Measurements from ENCODE around the gene RNASE8. TPM values are rescaled to one million over a fixed set of nuclear protein-coding genes. Genes with fewer than 3 reads are reported as not detected.

The RNASE8 gene
- total RNA-seq, 1 experiment from 2014 or later: not detected

DNA sequence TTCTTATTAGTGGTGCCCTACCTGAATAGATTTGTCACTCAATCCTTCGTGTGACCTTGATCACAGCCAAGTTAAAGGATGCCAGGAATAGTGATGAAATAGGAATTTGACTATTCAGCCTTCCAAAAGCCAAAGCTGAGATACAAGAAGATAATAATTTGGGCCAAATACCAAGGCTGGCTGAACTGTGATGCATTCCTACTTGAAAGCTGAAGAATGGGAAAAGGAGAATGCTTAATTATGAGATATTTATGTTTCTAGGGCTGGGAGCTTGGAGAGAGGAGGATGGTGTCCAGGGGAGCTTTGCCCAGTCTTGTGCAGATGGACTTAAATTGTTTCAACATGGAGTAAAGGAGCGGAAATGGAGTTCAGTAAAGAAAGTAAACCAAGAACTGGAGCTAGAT lies 10.2 kb upstream of the RNASE8 start:
- ChIA-PET POLR2A (no interaction called here), CTCF (interaction anchor here (1.1 kb wide), 1 partner anchor 32 kb away, joined by 4 read pairs; no protein-coding TSS in a partner anchor)
- BruUV-seq (replicated peaks): no TSS peak
- ATAC-seq (no peak), DNase-seq (ENCODE audit: low read depth, low spot score) (no peak)
- Histone ChIP-seq H3K9me3 (ENCODE audit: control insufficient read depth, insufficient read depth, low read depth, low read length) (no peaks in the 10 kb centered on the region), H3K36me3 (ENCODE audit: control insufficient read depth, insufficient read depth, low read length) (no peaks in the 10 kb centered on the region), H3K4me3 (ENCODE audit: low read depth in 2 of 2, low read length in 2 of 2) (no peak overlapping the region), H3K27me3 (ENCODE audit: control insufficient read depth, insufficient read depth, low read length) (peaks cover 2% of the 10 kb centered on the region; the same call in 1 of the 2 replicates), H3K4me1 (ENCODE audit: control insufficient read depth, insufficient read depth, low read length) (no peaks in the 10 kb centered on the region), H3K27ac (ENCODE audit: low read length) (no peak overlapping the region)
- TF ChIP-seq, protein P1, sequence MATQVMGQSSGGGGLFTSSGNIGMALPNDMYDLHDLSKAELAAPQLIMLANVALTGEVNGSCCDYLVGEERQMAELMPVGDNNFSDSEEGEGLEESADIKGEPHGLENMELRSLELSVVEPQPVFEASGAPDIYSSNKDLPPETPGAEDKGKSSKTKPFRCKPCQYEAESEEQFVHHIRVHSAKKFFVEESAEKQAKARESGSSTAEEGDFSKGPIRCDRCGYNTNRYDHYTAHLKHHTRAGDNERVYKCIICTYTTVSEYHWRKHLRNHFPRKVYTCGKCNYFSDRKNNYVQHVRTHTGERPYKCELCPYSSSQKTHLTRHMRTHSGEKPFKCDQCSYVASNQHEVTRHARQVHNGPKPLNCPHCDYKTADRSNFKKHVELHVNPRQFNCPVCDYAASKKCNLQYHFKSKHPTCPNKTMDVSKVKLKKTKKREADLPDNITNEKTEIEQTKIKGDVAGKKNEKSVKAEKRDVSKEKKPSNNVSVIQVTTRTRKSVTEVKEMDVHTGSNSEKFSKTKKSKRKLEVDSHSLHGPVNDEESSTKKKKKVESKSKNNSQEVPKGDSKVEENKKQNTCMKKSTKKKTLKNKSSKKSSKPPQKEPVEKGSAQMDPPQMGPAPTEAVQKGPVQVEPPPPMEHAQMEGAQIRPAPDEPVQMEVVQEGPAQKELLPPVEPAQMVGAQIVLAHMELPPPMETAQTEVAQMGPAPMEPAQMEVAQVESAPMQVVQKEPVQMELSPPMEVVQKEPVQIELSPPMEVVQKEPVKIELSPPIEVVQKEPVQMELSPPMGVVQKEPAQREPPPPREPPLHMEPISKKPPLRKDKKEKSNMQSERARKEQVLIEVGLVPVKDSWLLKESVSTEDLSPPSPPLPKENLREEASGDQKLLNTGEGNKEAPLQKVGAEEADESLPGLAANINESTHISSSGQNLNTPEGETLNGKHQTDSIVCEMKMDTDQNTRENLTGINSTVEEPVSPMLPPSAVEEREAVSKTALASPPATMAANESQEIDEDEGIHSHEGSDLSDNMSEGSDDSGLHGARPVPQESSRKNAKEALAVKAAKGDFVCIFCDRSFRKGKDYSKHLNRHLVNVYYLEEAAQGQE (IDR thresholded peaks at IDR 0.05; ENCODE audit: insufficient read depth in 1 of 2, low read depth in 2 of 2, low read length in 1 of 2): no peak
- no peak for TF ChIP-seq SIN3A (IDR thresholded peaks at IDR 0.05; ENCODE audit: borderline replicate concordance, insufficient read depth, low read depth, low read length)
- TF ChIP-seq, protein P2, sequence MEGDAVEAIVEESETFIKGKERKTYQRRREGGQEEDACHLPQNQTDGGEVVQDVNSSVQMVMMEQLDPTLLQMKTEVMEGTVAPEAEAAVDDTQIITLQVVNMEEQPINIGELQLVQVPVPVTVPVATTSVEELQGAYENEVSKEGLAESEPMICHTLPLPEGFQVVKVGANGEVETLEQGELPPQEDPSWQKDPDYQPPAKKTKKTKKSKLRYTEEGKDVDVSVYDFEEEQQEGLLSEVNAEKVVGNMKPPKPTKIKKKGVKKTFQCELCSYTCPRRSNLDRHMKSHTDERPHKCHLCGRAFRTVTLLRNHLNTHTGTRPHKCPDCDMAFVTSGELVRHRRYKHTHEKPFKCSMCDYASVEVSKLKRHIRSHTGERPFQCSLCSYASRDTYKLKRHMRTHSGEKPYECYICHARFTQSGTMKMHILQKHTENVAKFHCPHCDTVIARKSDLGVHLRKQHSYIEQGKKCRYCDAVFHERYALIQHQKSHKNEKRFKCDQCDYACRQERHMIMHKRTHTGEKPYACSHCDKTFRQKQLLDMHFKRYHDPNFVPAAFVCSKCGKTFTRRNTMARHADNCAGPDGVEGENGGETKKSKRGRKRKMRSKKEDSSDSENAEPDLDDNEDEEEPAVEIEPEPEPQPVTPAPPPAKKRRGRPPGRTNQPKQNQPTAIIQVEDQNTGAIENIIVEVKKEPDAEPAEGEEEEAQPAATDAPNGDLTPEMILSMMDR (IDR thresholded peaks at IDR 0.05): no peak
- no peak for TF ChIP-seq TCF7L2 (IDR thresholded peaks at IDR 0.05; ENCODE audit: low read depth, low read length)
- no peak for TF ChIP-seq POLR2AphosphoS5 (IDR thresholded peaks at IDR 0.05; ENCODE audit: low read depth, low read length)
- in situ Hi-C loops (cut with HindIII; ENCODE audit: low pct_unique_long_range_greater_than_20kb, low sequenced_read_pairs): no loop called here
- intact Hi-C loops (cut with micrococcal nuclease; ENCODE audit: unreplicated experiment): no loop called here

DNA sequence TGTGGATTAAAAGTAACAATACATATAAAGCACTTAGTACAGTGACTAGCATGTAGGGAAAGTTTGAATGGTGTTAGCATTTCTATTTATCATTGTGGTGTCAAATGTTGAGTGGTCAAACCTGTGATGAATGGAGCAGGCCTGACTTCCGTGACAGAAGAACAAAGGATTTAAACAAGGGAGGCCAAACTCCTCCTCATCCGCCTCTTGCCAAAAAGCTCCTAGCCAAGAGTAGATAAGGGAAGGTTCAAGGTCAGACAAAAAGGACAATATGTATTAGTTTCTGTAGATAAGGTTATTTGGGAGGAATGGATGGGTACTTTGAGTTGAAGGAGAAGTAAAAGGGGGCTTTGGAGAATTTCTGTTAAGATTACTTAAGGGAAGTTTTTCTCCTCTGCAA lies 9.0 kb upstream of the RNASE8 start:
- no TSS peak for BruUV-seq (replicated peaks)
- ChIA-PET POLR2A (no interaction called here), CTCF (no interaction called here)
- Histone ChIP-seq H3K27me3 (ENCODE audit: control insufficient read depth, insufficient read depth, low read length) (peaks cover 2% of the 10 kb centered on the region; the same call in 1 of the 2 replicates), H3K4me3 (ENCODE audit: low read depth in 2 of 2, low read length in 2 of 2) (no peak overlapping the region), H3K36me3 (ENCODE audit: control insufficient read depth, insufficient read depth, low read length) (no peaks in the 10 kb centered on the region), H3K4me1 (ENCODE audit: control insufficient read depth, insufficient read depth, low read length) (no peaks in the 10 kb centered on the region), H3K27ac (ENCODE audit: low read length) (no peak overlapping the region), H3K9me3 (ENCODE audit: control insufficient read depth, insufficient read depth, low read depth, low read length) (no peaks in the 10 kb centered on the region)
- ATAC-seq (no peak), DNase-seq (ENCODE audit: low read depth, low spot score) (no peak)
- in situ Hi-C loops (cut with HindIII; ENCODE audit: low pct_unique_long_range_greater_than_20kb, low sequenced_read_pairs) (no loop called here), intact Hi-C loops (cut with micrococcal nuclease; ENCODE audit: unreplicated experiment) (no loop called here)
- TF ChIP-seq, protein P1 (IDR thresholded peaks at IDR 0.05; ENCODE audit: insufficient read depth in 1 of 2, low read depth in 2 of 2, low read length in 1 of 2): no peak
- no peak for TF ChIP-seq SIN3A (IDR thresholded peaks at IDR 0.05; ENCODE audit: borderline replicate concordance, insufficient read depth, low read depth, low read length)
- TF ChIP-seq, protein P2 (IDR thresholded peaks at IDR 0.05): no peak
- TF ChIP-seq POLR2AphosphoS5 (IDR thresholded peaks at IDR 0.05; ENCODE audit: low read depth, low read length): no peak
- TF ChIP-seq TCF7L2 (IDR thresholded peaks at IDR 0.05; ENCODE audit: low read depth, low read length): no peak

Measured in Panc1 (cell line).